GM19372 (cell line): Measurements from ENCODE around the gene TCF7.
"Not testable (repeated sequence)": the region's sequence is repeated elsewhere in the genome, so short reads cannot be mapped to it uniquely, and the experiment has no call there.

Experiments used
- ATAC-seq: cut with Tn5 transposase; IDR thresholded peaks from one replicate; pipeline ENCODE4 v1.9.1; 2021; ENCODE audit warnings: mild to moderate bottlenecking, low read depth, moderate library complexity; ENCODE audit not compliant: unreplicated experiment

The TCF7 gene

GRCh38 chr5:134142052-134142451, 27.6 kb downstream of the TCF7 start:
- no peak for ATAC-seq

GRCh38 chr5:134142806-134143205, 28.3 kb downstream of the TCF7 start:
- ATAC-seq = no peak

GRCh38 chr5:134143431-134143830, 28.9 kb downstream of the TCF7 start:
- ATAC-seq = no peak

GRCh38 chr5:134143944-134144941, 29.8 kb downstream of the TCF7 start:
- no peak for ATAC-seq

- no peak for ATAC-seq
Measured at GRCh38 chr5:134145041-134145757, 30.7 kb downstream of the TCF7 start.

- peak; percentile 77 for ATAC-seq
Measured at GRCh38 chr5:134145779-134146581, 31.5 kb downstream of the TCF7 start.

GRCh38 chr5:134146651-134147518, 32.4 kb downstream of the TCF7 start:
- no peak for ATAC-seq

GRCh38 chr5:134148316-134148715, 33.8 kb downstream of the TCF7 start:
- no peak for ATAC-seq

- no peak for ATAC-seq
Measured at GRCh38 chr5:134148986-134149539, 34.6 kb downstream of the TCF7 start.

- no peak for ATAC-seq
Measured at GRCh38 chr5:134149571-134150303, 35.3 kb downstream of the TCF7 start.

GRCh38 chr5:134151723-134152122, 37.2 kb downstream of the TCF7 start:
- ATAC-seq = no peak

- not testable (repeated sequence) for ATAC-seq
Measured at GRCh38 chr5:134152173-134152832, 37.8 kb downstream of the TCF7 start.

- ATAC-seq = no peak
Measured at GRCh38 chr5:134153241-134153640, 38.8 kb downstream of the TCF7 start.

- no peak for ATAC-seq
Measured at GRCh38 chr5:134153657-134154056, 39.2 kb downstream of the TCF7 start.

- ATAC-seq = no peak
Measured at GRCh38 chr5:134161513-134162395, 47.3 kb downstream of the TCF7 start.

GRCh38 chr5:134162592-134162991, 48.1 kb downstream of the TCF7 start:
- no peak for ATAC-seq

GRCh38 chr5:134171972-134172371, 57.5 kb downstream of the TCF7 start:
- ATAC-seq = no peak
